ENCODE measurements around the gene AFDN.

DNA sequence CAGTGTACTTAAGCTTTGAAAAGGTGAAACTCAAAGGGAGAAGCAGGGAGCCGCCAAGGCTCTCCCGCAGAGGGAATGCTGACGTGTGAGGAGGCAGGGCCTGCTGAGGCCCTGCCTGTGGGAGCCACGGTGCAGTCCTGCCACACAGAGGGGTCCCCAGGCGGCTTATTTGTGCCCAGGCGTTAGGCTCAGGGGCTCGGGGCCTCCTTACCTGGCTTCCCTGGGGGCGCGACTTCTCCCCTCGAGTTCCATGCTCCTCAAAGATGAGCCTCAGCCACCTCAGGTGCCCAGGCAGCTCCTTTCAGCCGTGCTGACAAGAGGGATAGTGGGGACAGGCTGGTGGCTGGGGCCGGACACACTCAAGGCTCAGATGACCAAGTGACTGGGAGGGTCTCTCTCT is 168.6 kb downstream of the AFDN start:
- TF ChIP-seq, protein P1, sequence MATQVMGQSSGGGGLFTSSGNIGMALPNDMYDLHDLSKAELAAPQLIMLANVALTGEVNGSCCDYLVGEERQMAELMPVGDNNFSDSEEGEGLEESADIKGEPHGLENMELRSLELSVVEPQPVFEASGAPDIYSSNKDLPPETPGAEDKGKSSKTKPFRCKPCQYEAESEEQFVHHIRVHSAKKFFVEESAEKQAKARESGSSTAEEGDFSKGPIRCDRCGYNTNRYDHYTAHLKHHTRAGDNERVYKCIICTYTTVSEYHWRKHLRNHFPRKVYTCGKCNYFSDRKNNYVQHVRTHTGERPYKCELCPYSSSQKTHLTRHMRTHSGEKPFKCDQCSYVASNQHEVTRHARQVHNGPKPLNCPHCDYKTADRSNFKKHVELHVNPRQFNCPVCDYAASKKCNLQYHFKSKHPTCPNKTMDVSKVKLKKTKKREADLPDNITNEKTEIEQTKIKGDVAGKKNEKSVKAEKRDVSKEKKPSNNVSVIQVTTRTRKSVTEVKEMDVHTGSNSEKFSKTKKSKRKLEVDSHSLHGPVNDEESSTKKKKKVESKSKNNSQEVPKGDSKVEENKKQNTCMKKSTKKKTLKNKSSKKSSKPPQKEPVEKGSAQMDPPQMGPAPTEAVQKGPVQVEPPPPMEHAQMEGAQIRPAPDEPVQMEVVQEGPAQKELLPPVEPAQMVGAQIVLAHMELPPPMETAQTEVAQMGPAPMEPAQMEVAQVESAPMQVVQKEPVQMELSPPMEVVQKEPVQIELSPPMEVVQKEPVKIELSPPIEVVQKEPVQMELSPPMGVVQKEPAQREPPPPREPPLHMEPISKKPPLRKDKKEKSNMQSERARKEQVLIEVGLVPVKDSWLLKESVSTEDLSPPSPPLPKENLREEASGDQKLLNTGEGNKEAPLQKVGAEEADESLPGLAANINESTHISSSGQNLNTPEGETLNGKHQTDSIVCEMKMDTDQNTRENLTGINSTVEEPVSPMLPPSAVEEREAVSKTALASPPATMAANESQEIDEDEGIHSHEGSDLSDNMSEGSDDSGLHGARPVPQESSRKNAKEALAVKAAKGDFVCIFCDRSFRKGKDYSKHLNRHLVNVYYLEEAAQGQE (IDR thresholded peaks at IDR 0.05; ENCODE audit: low read depth, low read length) = no peak
- TF ChIP-seq TEAD4 (IDR thresholded peaks at IDR 0.05; ENCODE audit: borderline replicate concordance, insufficient read depth) (no peak), FOXJ3 (CRISPR knock-in tag; IDR thresholded peaks at IDR 0.05) (no peak), EZH2phosphoT487 (IDR thresholded peaks at IDR 0.05; ENCODE audit: borderline replicate concordance, low read depth) (no peak), TCF12 (IDR thresholded peaks at IDR 0.05) (no peak)
- TF ChIP-seq, protein P2, sequence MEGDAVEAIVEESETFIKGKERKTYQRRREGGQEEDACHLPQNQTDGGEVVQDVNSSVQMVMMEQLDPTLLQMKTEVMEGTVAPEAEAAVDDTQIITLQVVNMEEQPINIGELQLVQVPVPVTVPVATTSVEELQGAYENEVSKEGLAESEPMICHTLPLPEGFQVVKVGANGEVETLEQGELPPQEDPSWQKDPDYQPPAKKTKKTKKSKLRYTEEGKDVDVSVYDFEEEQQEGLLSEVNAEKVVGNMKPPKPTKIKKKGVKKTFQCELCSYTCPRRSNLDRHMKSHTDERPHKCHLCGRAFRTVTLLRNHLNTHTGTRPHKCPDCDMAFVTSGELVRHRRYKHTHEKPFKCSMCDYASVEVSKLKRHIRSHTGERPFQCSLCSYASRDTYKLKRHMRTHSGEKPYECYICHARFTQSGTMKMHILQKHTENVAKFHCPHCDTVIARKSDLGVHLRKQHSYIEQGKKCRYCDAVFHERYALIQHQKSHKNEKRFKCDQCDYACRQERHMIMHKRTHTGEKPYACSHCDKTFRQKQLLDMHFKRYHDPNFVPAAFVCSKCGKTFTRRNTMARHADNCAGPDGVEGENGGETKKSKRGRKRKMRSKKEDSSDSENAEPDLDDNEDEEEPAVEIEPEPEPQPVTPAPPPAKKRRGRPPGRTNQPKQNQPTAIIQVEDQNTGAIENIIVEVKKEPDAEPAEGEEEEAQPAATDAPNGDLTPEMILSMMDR (IDR thresholded peaks at IDR 0.05) = no peak
